IMR-90 (cell line): ENCODE data around the gene OBP2A. TPM values are rescaled to one million over a fixed set of nuclear protein-coding genes. Genes with fewer than 3 reads are reported as not detected.

Experiments used
- ATAC-seq: fragments of 200-7000 bp; cut with Tn5 transposase; 2 replicates; pipeline ENCODE4 v1.9.1; 2020; ENCODE audit warnings: low read depth, mild to moderate bottlenecking, moderate library complexity
- BruUV-seq: library from RNA; stranded (reverse); fragments of 400-500 nt; replicated peaks from 2 replicates; lab custom pipeline; 2021; lab: Mats Ljungman, UMichigan
- CTCF ChIA-PET: fragments of 300-600 bp; formaldehyde crosslinking; extraction: SDS; loops from one replicate; lab custom pipeline; 2021; ENCODE audit warnings: antibody characterized with exemption; lab: Yijun Ruan, JAX
- POLR2A ChIA-PET: fragments of 300-600 bp; sonication (Branson Sonifier 250); formaldehyde crosslinking; loops from one replicate; lab custom pipeline; 2022; ENCODE audit warnings: antibody characterized with exemption; ENCODE audit not compliant: unreplicated experiment; lab: Charles Lee
- DNase-seq: peaks from one replicate; pipeline ENCODE4 v3.0.0; 2013
- H2AFZ ChIP-seq: replicated peaks from 2 replicates; pipeline ENCODE3; 2013; ENCODE audit warnings: low read length, mild to moderate bottlenecking; ENCODE audit not compliant: poor library complexity
- H2AK5ac ChIP-seq: 2 replicates; pipeline ENCODE4 v1.6.1; 2013; ENCODE audit warnings: low read depth, low read length, inconsistent platforms
- H2AK9ac ChIP-seq: replicated peaks from 2 replicates; pipeline ENCODE3; 2013; ENCODE audit warnings: mild to moderate bottlenecking, low read depth, low read length, moderate library complexity; ENCODE audit not compliant: poor library complexity
- H2BK120ac ChIP-seq: 2 replicates; pipeline ENCODE4 v1.6.1; 2013; ENCODE audit warnings: low read depth, low read length, inconsistent platforms
- H2BK15ac ChIP-seq: 3 replicates; pipeline ENCODE4 v1.6.1; 2013; ENCODE audit warnings: low read depth, low read length, inconsistent platforms
- H2BK20ac ChIP-seq: 2 replicates; pipeline ENCODE4 v1.6.1; 2013; ENCODE audit warnings: low read depth, mild to moderate bottlenecking, inconsistent platforms, low read length, moderate library complexity
- H2BK5ac ChIP-seq: 2 replicates; pipeline ENCODE4 v1.6.1; 2013; ENCODE audit warnings: mild to moderate bottlenecking, low read depth, low read length, inconsistent platforms; ENCODE audit not compliant: poor library complexity, severe bottlenecking
- H3K14ac ChIP-seq: replicated peaks from 2 replicates; pipeline ENCODE4 v1.6.1; 2013; ENCODE audit warnings: low read depth, low read length, inconsistent platforms
- H3K18ac ChIP-seq: 2 replicates; pipeline ENCODE4 v1.6.1; 2013; ENCODE audit warnings: low read depth, low read length, control low read depth
- H3K23ac ChIP-seq: 2 replicates; pipeline ENCODE4 v1.6.1; 2013; ENCODE audit warnings: low read depth, low read length, inconsistent platforms
- H3K27ac ChIP-seq: 2 replicates; pipeline ENCODE4 v1.5.1; 2013; ENCODE audit warnings: mild to moderate bottlenecking, control low read depth, low read length; ENCODE audit not compliant: insufficient read depth
- H3K27me3 ChIP-seq: 2 replicates; pipeline ENCODE4 v1.6.1; 2013; ENCODE audit warnings: low read length; ENCODE audit not compliant: control insufficient read depth, insufficient read depth
- H3K36me3 ChIP-seq: 2 replicates; pipeline ENCODE4 v1.6.1; 2013; ENCODE audit warnings: low read length, mixed read lengths; ENCODE audit not compliant: control insufficient read depth, insufficient read depth
- H3K4ac ChIP-seq: 2 replicates; pipeline ENCODE4 v1.6.1; 2013; ENCODE audit warnings: low read depth, low read length, inconsistent platforms
- H3K4me1 ChIP-seq: 2 replicates; pipeline ENCODE4 v1.6.1; 2013; ENCODE audit warnings: low read length, mixed read lengths; ENCODE audit not compliant: control insufficient read depth, insufficient read depth
- H3K4me2 ChIP-seq: 2 replicates; pipeline ENCODE4 v1.6.1; 2013; ENCODE audit warnings: low read depth, mild to moderate bottlenecking, control low read depth, low read length, moderate library complexity
- H3K4me3 ChIP-seq: 2 replicates; pipeline ENCODE4 v1.5.1; 2013; ENCODE audit warnings: low read depth, mild to moderate bottlenecking, control low read depth, low read length, moderate library complexity; ENCODE audit not compliant: insufficient read depth
- H3K56ac ChIP-seq: 2 replicates; pipeline ENCODE4 v1.6.1; 2013; ENCODE audit warnings: low read length, inconsistent platforms; ENCODE audit not compliant: insufficient read depth; ENCODE audit errors: extremely low read depth
- H3K79me1 ChIP-seq, 2 experiments: 2 replicates each; pipeline ENCODE4 v1.6.1; 2013; ENCODE audit warnings: low read length in 2 of 2, inconsistent platforms in 1 of 2, low read depth in 1 of 2
- H3K9ac ChIP-seq: 2 replicates; pipeline ENCODE4 v1.6.1; 2013; ENCODE audit warnings: low read depth, low read length, control low read depth
- H3K9me1 ChIP-seq: 2 replicates; pipeline ENCODE4 v1.6.1; 2013; ENCODE audit warnings: low read length, inconsistent platforms; ENCODE audit not compliant: insufficient read depth
- H3K9me3 ChIP-seq: 2 replicates; pipeline ENCODE4 v1.6.1; 2013; ENCODE audit warnings: low read length; ENCODE audit not compliant: control insufficient read depth, insufficient read depth
- H4K20me1 ChIP-seq: 2 replicates; pipeline ENCODE4 v1.6.1; 2013; ENCODE audit warnings: low read length, inconsistent platforms; ENCODE audit not compliant: insufficient read depth
- H4K5ac ChIP-seq: 2 replicates; pipeline ENCODE4 v1.6.1; 2013; ENCODE audit warnings: mild to moderate bottlenecking, low read depth, low read length, control low read depth
- H4K8ac ChIP-seq, 2 experiments: 2 replicates each; pipeline ENCODE4 v1.6.1; 2013; ENCODE audit warnings: low read depth in 2 of 2, low read length in 2 of 2, control low read depth in 1 of 2, inconsistent platforms in 1 of 2
- H4K91ac ChIP-seq: 2 replicates; pipeline ENCODE4 v1.6.1; 2013; ENCODE audit warnings: low read depth, low read length, inconsistent platforms; ENCODE audit not compliant: insufficient read depth
- BHLHE40 ChIP-seq: fragments of 150-350 bp; IDR thresholded peaks from 2 replicates; pipeline ENCODE4 v1.6.1; 2016; ENCODE audit warnings: mild to moderate bottlenecking, low read depth, low read length
- CEBPB ChIP-seq: IDR thresholded peaks from 2 replicates; pipeline ENCODE4 v1.6.1; 2012; ENCODE audit warnings: low read depth, low read length, improper control_type of control experiment
- CHD1 ChIP-seq: IDR thresholded peaks from 2 replicates; pipeline ENCODE4 v1.6.1; 2012; ENCODE audit warnings: low read depth, low read length, improper control_type of control experiment
- FOS ChIP-seq: fragments of 150-350 bp; IDR thresholded peaks from 2 replicates; pipeline ENCODE4 v1.6.1; 2016; ENCODE audit warnings: low read depth, low read length
- MAFK ChIP-seq: IDR thresholded peaks from 2 replicates; pipeline ENCODE4 v1.6.1; 2012; ENCODE audit warnings: low read depth, low read length, improper control_type of control experiment
- MAZ ChIP-seq: IDR thresholded peaks from 2 replicates; pipeline ENCODE4 v1.6.1; 2012; ENCODE audit warnings: low read depth, mild to moderate bottlenecking, low read length, improper control_type of control experiment, moderate library complexity, borderline replicate concordance
- MXI1 ChIP-seq: IDR thresholded peaks from 2 replicates; pipeline ENCODE4 v1.6.1; 2012; ENCODE audit warnings: low read depth, mild to moderate bottlenecking, low read length, moderate library complexity, borderline replicate concordance
- NFE2L2 ChIP-seq: fragments of 150-350 bp; IDR thresholded peaks from 2 replicates; pipeline ENCODE4 v1.6.1; 2016; ENCODE audit warnings: low read depth, mild to moderate bottlenecking, low read length
- POLR2A ChIP-seq: IDR thresholded peaks from 2 replicates; pipeline ENCODE4 v1.6.1; 2012; ENCODE audit warnings: mild to moderate bottlenecking, low read depth, low read length
- RAD21 ChIP-seq: IDR thresholded peaks from 2 replicates; pipeline ENCODE4 v1.6.1; 2012; ENCODE audit warnings: low read length, improper control_type of control experiment
- RCOR1 ChIP-seq: IDR thresholded peaks from 2 replicates; pipeline ENCODE4 v1.6.1; 2012; ENCODE audit warnings: mild to moderate bottlenecking, low read length, improper control_type of control experiment; ENCODE audit not compliant: insufficient replicate concordance
- RFX5 ChIP-seq: IDR thresholded peaks from 2 replicates; pipeline ENCODE4 v1.8.0; 2012; ENCODE audit warnings: low read depth, mild to moderate bottlenecking, low read length, moderate library complexity
- SMC3 ChIP-seq: fragments of 150-350 bp; IDR thresholded peaks from 2 replicates; pipeline ENCODE4 v1.6.1; 2016; ENCODE audit warnings: low read depth, mild to moderate bottlenecking, antibody characterized with exemption, low read length, moderate library complexity
- WGBS, 2 experiments: methylation state at CpG; one replicate each; pipeline versions ENCODE4 v1.1.5 to v1.1.7; 2013; ENCODE audit warnings: missing lambda C conversion rate in 2 of 2; ENCODE audit not compliant: insufficient read length in 1 of 2; ENCODE audit errors: extremely low coverage in 2 of 2; 5-methylcytosine and 5-hydroxymethylcytosine counted together
- dilution Hi-C: fragments of 300-500 bp; cut with HindIII; formaldehyde crosslinking; loops from one replicate; pipeline ENCODE4 v1.14.3; 2018; ENCODE audit warnings: low sequenced_read_pairs; ENCODE audit not compliant: unreplicated experiment
- in situ Hi-C: fragments of 300-500 bp; cut with MboI; formaldehyde crosslinking; loops from 3 replicates; pipeline ENCODE4 v1.14.3; 2019; ENCODE audit warnings: low sequenced_read_pairs, inconsistent platforms, mixed read lengths
- intact Hi-C: fragments of 100-400 bp; cut with micrococcal nuclease; formaldehyde crosslinking; loops from 2 replicates; pipeline ENCODE4 v1.10.0; 2022
- polyA plus RNA-seq, 3 experiments: library from polyadenylated mRNA; depleted of rRNA; stranded (reverse); fragments of >200 nt; gene quantifications; 2 replicates each; pipeline ENCODE4 v1.2.3, GENCODE V29; 2012; ENCODE audit warnings: low replicate concordance in 1 of 3
- total RNA-seq: library from RNA; depleted of rRNA; stranded (reverse); fragments of >200 nt; gene quantifications from 2 replicates; pipeline ENCODE4 v1.2.3, GENCODE V29; 2012
- TF ChIP-seq, protein P1 (sequence below): fragments of 150-350 bp; IDR thresholded peaks from 2 replicates; pipeline ENCODE4 v1.6.1; 2016; ENCODE audit warnings: low read depth, mild to moderate bottlenecking, low read length, moderate library complexity, borderline replicate concordance
- TF ChIP-seq, protein P2 (sequence below): conservative IDR thresholded peaks from 2 replicates; pipeline ENCODE4 v1.5.1; 2012; ENCODE audit warnings: mild to moderate bottlenecking, low read depth, low read length, improper control_type of control experiment
- TF ChIP-seq, protein P3 (sequence below): fragments of 150-350 bp; IDR thresholded peaks from 2 replicates; pipeline ENCODE4 v1.6.1; 2017; ENCODE audit warnings: mild to moderate bottlenecking, antibody characterized with exemption, low read length, low read depth

Gene OBP2A
- total and polyA plus RNA-seq, 2 of the 4 experiments (the other 2 are of a cell fraction) = not detected

DNA sequence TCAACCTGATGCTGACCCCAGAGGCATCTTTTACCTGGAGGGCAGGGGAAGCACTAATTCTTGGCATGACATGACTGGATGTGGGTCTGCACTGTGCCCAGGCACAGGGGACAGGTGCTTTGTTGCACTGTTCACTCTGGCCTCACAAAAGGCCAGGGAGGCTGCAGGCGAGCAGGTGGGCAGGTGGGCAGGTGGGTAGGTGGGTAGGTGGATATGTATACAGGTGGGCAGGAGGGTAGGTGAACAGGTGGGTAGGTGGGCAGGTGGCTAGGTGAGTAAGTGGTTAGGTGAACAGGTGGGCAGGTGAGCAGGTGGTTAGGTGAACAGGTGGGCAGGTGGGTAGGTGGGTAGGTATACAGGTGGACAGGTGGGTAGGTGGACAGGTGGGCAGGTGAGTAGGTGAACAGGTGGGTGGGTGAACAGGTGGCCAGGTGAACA lies 17.1 kb downstream of the OBP2A start:
- no TSS peak for BruUV-seq
- TF ChIP-seq, protein P1, sequence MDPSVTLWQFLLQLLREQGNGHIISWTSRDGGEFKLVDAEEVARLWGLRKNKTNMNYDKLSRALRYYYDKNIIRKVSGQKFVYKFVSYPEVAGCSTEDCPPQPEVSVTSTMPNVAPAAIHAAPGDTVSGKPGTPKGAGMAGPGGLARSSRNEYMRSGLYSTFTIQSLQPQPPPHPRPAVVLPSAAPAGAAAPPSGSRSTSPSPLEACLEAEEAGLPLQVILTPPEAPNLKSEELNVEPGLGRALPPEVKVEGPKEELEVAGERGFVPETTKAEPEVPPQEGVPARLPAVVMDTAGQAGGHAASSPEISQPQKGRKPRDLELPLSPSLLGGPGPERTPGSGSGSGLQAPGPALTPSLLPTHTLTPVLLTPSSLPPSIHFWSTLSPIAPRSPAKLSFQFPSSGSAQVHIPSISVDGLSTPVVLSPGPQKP = no peak
- TF ChIP-seq CEBPB = no peak
- no peak for TF ChIP-seq MAFK
- TF ChIP-seq NFE2L2 = no peak
- TF ChIP-seq RCOR1 = no peak
- no peak for TF ChIP-seq CHD1
- TF ChIP-seq MXI1 = no peak
- no peak for TF ChIP-seq BHLHE40
- no peak for TF ChIP-seq SMC3
- no peak for TF ChIP-seq RFX5
- TF ChIP-seq MAZ = no peak
- TF ChIP-seq, protein P2, sequence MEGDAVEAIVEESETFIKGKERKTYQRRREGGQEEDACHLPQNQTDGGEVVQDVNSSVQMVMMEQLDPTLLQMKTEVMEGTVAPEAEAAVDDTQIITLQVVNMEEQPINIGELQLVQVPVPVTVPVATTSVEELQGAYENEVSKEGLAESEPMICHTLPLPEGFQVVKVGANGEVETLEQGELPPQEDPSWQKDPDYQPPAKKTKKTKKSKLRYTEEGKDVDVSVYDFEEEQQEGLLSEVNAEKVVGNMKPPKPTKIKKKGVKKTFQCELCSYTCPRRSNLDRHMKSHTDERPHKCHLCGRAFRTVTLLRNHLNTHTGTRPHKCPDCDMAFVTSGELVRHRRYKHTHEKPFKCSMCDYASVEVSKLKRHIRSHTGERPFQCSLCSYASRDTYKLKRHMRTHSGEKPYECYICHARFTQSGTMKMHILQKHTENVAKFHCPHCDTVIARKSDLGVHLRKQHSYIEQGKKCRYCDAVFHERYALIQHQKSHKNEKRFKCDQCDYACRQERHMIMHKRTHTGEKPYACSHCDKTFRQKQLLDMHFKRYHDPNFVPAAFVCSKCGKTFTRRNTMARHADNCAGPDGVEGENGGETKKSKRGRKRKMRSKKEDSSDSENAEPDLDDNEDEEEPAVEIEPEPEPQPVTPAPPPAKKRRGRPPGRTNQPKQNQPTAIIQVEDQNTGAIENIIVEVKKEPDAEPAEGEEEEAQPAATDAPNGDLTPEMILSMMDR = no peak
- no peak for TF ChIP-seq RAD21
- TF ChIP-seq, protein P3, sequence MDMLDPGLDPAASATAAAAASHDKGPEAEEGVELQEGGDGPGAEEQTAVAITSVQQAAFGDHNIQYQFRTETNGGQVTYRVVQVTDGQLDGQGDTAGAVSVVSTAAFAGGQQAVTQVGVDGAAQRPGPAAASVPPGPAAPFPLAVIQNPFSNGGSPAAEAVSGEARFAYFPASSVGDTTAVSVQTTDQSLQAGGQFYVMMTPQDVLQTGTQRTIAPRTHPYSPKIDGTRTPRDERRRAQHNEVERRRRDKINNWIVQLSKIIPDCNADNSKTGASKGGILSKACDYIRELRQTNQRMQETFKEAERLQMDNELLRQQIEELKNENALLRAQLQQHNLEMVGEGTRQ = no peak
- TF ChIP-seq POLR2A = no peak
- no peak for TF ChIP-seq FOS
- ChIA-PET CTCF (no interaction called here), POLR2A (no interaction called here)
- no peak for DNase-seq
- H3K27me3 ChIP-seq = no peaks in the 10 kb centered on the region
- no peak overlapping the region for H3K18ac ChIP-seq
- H3K23ac ChIP-seq = no peak overlapping the region
- no peak overlapping the region for H3K27ac ChIP-seq
- no peak overlapping the region for H4K91ac ChIP-seq
- no peak for ATAC-seq
- no peak overlapping the region for H4K5ac ChIP-seq
- no peaks in the 10 kb centered on the region for H4K20me1 ChIP-seq
- no peak overlapping the region for H2AK5ac ChIP-seq
- no peak overlapping the region for H2AFZ ChIP-seq
- no peak overlapping the region for H3K9ac ChIP-seq
- no peak overlapping the region for H3K4ac ChIP-seq
- intact Hi-C loops (no loop called here), dilution Hi-C loops (no loop called here), in situ Hi-C loops (no loop called here)
- H3K4me3 ChIP-seq = no peak overlapping the region
- H2BK20ac ChIP-seq = no peak overlapping the region
- H3K4me2 ChIP-seq = no peak overlapping the region
- no peaks in the 10 kb centered on the region for H3K9me1 ChIP-seq
- H2BK120ac ChIP-seq = no peak overlapping the region
- peaks cover 16% of the 10 kb centered on the region for H3K9me3 ChIP-seq
- H3K79me1 ChIP-seq = no peaks in the 10 kb centered on the region
- no peak overlapping the region for H2BK5ac ChIP-seq
- H3K4me1 ChIP-seq = no peaks in the 10 kb centered on the region
- WGBS, 2 experiments = no CpG with 5 or more reads among the region's 1 CpG
- no peak overlapping the region for H2AK9ac ChIP-seq
- no peak overlapping the region for H3K14ac ChIP-seq
- H3K36me3 ChIP-seq = no peaks in the 10 kb centered on the region
- no peak overlapping the region for H3K56ac ChIP-seq
- no peak overlapping the region for H4K8ac ChIP-seq
- no peak overlapping the region for H2BK15ac ChIP-seq
